Measurements from ENCODE around the gene FLYWCH2.
A peak's percentile ranks its signal among the peaks of the same experiment; 100 is the strongest.

Gene FLYWCH2

DNA sequence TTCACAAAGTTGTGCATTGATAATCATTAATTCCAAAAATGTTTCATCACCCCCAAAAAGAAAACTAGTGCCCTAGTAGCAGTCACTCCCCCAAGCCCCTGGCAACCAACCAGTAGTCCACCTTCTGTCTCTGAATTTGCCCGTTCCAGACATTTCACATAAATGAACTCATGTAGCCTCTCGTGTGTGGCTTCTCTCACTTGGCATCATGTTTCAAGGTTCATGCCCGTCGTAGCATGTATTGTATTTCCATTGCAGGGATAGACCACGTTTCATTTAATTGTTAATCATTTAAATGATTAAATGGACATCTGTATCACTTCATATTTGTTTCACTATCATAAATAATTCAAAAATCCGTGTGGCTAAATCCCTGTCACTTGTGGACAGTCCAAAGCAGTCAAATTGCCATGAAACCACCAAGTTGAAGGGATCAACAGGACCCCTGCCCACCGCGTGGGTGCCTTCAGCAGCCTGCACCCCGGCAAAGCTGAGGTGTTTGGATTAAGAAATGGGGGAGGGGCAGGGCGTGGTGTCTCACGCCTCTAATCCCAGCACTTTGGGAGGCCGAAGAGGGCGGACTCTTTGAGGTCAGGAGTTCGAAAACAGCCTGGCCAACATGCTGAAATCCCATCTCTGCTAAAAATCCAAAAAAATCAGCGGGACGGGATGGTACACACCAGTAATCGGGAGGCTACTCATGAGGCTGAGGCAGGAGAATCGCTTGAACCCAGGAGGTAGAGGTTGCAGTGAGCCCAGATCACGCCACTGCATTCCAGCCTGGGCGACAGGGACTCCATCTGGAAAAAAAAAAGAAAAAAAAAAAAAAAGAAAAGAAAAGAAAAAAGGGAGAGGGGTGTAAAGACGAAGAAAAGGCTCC, 8.7 kb upstream of the FLYWCH2 start:
- H3K4me3 ChIP-seq (ENCODE audit: low read depth, low read length), result no peak overlapping the region
- TF ChIP-seq, protein P1, sequence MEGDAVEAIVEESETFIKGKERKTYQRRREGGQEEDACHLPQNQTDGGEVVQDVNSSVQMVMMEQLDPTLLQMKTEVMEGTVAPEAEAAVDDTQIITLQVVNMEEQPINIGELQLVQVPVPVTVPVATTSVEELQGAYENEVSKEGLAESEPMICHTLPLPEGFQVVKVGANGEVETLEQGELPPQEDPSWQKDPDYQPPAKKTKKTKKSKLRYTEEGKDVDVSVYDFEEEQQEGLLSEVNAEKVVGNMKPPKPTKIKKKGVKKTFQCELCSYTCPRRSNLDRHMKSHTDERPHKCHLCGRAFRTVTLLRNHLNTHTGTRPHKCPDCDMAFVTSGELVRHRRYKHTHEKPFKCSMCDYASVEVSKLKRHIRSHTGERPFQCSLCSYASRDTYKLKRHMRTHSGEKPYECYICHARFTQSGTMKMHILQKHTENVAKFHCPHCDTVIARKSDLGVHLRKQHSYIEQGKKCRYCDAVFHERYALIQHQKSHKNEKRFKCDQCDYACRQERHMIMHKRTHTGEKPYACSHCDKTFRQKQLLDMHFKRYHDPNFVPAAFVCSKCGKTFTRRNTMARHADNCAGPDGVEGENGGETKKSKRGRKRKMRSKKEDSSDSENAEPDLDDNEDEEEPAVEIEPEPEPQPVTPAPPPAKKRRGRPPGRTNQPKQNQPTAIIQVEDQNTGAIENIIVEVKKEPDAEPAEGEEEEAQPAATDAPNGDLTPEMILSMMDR (IDR thresholded peaks at IDR 0.05; ENCODE audit: insufficient read depth, low read length, missing control alignments), result no peak
- ChIA-PET CTCF (interaction anchor here (0.6 to 22.9 kb wide), 8 partner anchors 10 to 817 kb away, joined by 3 to 396 read pairs (median 4); no protein-coding TSS in a partner anchor), POLR2A (interaction anchor here (0.6 kb wide), 1 partner anchor 51 kb away, joined by 3 read pairs; no protein-coding TSS in a partner anchor)
- no peak for DNase-seq (ENCODE audit: low read depth, low spot score)

DNA sequence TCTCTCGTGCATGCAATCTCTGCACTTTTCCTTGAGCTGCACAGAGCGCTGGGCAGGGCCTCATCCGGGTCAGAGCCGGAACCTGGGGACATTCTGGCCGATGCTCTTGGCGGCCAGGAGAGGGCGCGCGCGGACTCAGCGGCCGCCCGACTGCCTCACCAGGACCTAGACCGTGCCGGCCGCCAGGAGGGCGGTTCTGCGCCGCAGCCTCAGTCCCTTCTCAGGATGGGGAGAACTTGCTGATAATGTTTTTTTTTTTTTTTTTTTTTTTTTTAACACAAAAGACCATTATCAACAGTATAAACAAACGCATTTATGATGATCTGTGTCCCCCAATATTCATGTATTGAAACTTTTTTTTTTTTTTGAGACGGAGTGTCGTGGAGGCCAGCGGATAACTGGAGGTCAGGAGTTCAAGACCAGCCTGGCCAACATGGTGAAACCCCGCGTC, 8.1 kb upstream of the FLYWCH2 start:
- POLR2A ChIA-PET, result interaction anchor here (0.6 kb wide), 1 partner anchor 50 kb away, joined by 3 read pairs; no protein-coding TSS in a partner anchor
- CTCF ChIA-PET, result interaction anchor here (0.6 to 22.9 kb wide), 8 partner anchors 10 to 816 kb away, joined by 3 to 396 read pairs (median 4); no protein-coding TSS in a partner anchor
- H3K4me3 ChIP-seq (ENCODE audit: low read depth, low read length), result no peak overlapping the region

DNA sequence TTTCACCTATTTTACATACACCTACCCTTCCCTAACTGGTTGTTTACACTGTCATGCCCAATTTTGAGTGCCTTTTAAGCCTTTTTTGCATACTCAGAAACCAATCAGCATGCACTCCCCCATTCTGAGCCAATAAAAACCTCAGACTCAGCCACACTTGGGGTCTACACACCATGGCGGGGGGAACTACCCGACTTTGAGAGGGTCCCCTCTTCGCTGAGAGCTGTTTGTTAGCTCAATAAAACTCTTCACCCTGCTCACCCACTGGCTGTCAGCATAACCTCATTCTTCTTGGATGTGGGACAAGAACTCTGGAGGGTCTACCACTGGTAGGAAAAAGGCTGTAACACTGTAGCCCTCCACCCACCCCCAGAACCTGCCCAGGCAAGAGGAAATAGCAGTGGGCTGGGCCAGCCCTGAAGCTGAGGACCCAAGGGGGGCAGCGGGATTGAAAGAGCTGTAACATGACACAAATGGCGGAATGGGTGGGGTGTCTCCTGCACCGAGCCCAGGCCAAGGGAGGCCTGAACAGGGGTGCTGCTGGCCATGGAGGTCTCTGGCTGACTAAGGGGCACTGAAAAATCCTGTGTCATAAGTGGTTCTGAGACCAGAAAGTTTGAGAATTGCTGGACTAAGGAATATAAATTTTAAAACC, 3.0 kb upstream of the FLYWCH2 start:
- POLR2A ChIA-PET, result no interaction called here
- TF ChIP-seq, protein P1 (IDR thresholded peaks at IDR 0.05; ENCODE audit: insufficient read depth, low read length, missing control alignments), result no peak
- CTCF ChIA-PET, result interaction anchor here (1.5 to 22.9 kb wide), 4 partner anchors 11 to 41 kb away, joined by 3 to 396 read pairs (median 20); no protein-coding TSS in a partner anchor
- no peak for DNase-seq (ENCODE audit: low read depth, low spot score)
- no peak overlapping the region for H3K4me3 ChIP-seq (ENCODE audit: low read depth, low read length)

More for the DNA sequence above, 8.1 kb upstream of the FLYWCH2 start:
- TF ChIP-seq, protein P1 (IDR thresholded peaks at IDR 0.05; ENCODE audit: insufficient read depth, low read length, missing control alignments), result peak; percentile 100
- DNase-seq (ENCODE audit: low read depth, low spot score), result no peak

DNA sequence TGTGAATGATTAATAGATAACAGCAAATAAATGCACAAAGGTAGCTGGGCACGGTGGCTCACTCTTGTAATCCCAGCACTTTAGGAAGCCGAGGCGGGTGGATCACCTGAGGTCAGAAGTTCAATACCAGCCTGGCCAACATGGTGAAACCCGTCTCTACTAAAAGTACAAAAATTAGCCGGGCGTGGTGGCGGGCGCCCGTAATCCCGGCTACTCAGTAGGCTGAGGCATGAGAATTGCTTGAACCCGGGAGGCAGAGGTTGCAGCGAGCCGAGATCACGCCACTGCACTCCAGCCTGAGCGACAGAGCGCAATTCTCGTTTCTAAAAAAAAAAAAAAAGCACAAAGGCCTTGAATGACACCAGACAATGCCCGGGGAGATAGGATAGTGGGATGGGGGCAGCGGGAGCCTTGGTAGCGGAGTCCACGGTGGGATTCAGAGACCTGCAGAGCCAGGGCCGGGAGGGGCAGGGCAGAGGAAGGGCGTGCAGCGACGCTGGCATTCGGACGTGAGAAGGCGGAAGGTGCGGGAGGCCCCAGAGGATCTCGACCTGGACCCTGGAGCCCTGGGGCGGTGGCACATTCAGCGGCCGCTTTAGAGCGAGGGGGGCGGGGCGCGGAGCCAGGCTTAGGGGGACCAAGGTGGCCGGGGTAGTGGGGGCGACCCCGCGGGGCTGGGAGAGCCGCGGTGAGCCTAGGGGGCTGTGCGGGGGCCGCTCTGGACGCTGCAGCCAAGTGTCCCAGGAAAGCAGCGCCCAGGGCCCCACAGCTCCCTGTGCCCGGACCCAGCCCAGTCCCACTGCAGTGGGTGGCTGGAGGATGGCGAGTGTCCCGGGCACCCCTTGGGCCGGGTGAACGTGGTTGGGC, 999 bp upstream of the FLYWCH2 start:
- peak overlapping the region; percentile 83 for H3K4me3 ChIP-seq (ENCODE audit: low read depth, low read length)
- ChIA-PET POLR2A (interaction anchor here (1.0 to 2.3 kb wide), 4 partner anchors 14 to 38 kb away, joined by 5 to 14 read pairs (median 8); partner anchors contain the start of gene FLYWCH1), CTCF (interaction anchor here (1.0 to 22.9 kb wide), 6 partner anchors 9 to 39 kb away, joined by 3 to 396 read pairs (median 8); no protein-coding TSS in a partner anchor)
- TF ChIP-seq, protein P1 (IDR thresholded peaks at IDR 0.05; ENCODE audit: insufficient read depth, low read length, missing control alignments), result no peak
- no peak for DNase-seq (ENCODE audit: low read depth, low spot score)

DNA sequence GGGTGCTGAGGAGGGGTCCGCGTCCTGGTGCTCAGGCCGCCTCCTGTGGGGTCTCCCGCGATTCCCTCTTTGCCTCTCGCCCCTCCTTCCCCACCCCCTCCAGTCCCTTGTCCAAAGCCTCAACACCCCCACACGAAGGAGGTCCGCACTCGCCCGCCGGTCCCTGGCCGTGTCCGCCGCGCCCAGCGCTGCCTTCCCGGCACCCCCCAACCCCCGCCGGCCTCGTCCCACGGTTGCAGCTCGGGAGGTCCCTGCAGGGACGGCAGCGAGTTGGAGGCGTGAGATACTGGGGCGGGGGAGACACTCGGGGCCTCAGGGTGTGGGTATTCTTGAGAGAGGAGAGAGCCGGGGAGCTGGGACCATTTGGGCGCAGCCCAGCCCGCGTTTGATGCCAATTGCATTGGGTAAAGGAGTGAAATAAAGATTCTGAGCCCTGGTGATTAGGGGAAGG, 468 bp downstream of the FLYWCH2 start:
- H3K4me3 ChIP-seq (ENCODE audit: low read depth, low read length), result peak overlapping the region; percentile 83
- TF ChIP-seq, protein P1 (IDR thresholded peaks at IDR 0.05; ENCODE audit: insufficient read depth, low read length, missing control alignments), result no peak
- ChIA-PET POLR2A (interaction anchor here (1.1 to 2.3 kb wide), 4 partner anchors 20 to 39 kb away, joined by 4 to 14 read pairs (median 8); partner anchors contain the start of gene FLYWCH1), CTCF (interaction anchor here (1.0 to 22.9 kb wide), 7 partner anchors 9 to 44 kb away, joined by 3 to 396 read pairs (median 4); no protein-coding TSS in a partner anchor)
- no peak for DNase-seq (ENCODE audit: low read depth, low spot score)
